ENCODE results near the gene PPP2R2B.

Gene PPP2R2B

DNA sequence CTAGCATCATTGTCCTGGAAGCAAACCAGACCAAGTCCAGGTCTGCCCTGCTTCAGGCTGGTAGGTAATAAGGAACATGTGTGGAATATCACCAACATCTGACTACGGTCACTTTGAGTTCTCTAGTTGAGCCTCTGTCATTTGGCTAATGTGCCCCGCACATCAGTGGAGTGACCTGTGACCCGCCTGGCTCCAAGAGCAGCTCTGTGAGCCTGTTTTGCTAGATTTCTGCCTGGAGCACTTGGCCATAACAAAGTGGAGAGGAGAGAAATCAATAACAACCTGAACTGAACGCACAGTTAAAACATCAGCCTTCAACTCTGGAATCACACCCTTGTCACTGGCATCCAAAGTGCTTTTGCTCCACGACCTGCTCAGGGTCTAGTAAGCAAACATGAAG lies 115.7 kb downstream of the PPP2R2B start:
- no peak overlapping the region for H3K4me3 ChIP-seq (ENCODE audit: control insufficient read depth, low read depth, low read length)
- TF ChIP-seq, protein P1, sequence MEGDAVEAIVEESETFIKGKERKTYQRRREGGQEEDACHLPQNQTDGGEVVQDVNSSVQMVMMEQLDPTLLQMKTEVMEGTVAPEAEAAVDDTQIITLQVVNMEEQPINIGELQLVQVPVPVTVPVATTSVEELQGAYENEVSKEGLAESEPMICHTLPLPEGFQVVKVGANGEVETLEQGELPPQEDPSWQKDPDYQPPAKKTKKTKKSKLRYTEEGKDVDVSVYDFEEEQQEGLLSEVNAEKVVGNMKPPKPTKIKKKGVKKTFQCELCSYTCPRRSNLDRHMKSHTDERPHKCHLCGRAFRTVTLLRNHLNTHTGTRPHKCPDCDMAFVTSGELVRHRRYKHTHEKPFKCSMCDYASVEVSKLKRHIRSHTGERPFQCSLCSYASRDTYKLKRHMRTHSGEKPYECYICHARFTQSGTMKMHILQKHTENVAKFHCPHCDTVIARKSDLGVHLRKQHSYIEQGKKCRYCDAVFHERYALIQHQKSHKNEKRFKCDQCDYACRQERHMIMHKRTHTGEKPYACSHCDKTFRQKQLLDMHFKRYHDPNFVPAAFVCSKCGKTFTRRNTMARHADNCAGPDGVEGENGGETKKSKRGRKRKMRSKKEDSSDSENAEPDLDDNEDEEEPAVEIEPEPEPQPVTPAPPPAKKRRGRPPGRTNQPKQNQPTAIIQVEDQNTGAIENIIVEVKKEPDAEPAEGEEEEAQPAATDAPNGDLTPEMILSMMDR (IDR thresholded peaks at IDR 0.05; ENCODE audit: control insufficient read depth, insufficient read depth, low read depth, low read length, missing control alignments): no peak
- no peak for DNase-seq (ENCODE audit: low read depth)

DNA sequence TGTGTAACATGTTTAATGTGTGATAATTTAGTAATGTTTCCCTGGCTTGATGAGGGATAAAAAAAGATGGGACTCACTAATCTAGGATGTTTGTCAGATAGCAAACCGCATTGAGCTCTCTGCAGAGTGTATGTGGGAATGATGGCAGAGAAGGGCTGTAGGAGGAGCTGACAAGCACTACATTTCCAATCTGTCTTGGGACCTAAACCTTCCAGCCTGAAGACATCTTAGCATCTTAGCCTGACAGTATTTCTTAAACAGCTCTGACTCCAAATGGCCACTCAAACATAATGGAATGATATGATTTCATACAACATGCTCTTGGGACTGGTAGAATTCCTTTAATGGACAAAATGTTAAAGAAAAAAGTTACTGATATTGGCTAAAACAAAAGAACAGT lies 116.7 kb downstream of the PPP2R2B start:
- TF ChIP-seq, protein P1 (IDR thresholded peaks at IDR 0.05; ENCODE audit: control insufficient read depth, insufficient read depth, low read depth, low read length, missing control alignments): no peak
- H3K4me3 ChIP-seq (ENCODE audit: control insufficient read depth, low read depth, low read length): no peak overlapping the region
- no peak for DNase-seq (ENCODE audit: low read depth)

DNA sequence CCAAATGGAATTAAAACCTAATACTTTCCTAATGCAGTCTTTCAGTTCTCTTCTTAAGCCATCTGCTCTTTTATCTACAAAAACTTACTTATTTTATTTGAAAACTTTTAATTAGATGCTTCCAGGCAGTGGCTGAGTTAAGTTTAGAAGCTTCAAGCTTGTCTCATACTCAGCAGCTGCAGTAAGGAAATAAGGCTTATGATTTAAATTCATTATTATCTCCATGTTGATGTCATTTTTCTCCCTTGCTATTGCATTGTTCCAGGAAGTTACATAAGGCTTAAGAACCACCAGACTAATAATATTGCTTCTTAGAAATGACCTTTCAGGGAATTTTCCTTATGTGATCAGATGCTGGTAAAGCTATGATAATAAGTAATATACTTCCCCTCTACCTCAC lies 119.6 kb downstream of the PPP2R2B start:
- TF ChIP-seq, protein P1 (IDR thresholded peaks at IDR 0.05; ENCODE audit: control insufficient read depth, insufficient read depth, low read depth, low read length, missing control alignments): no peak
- no peak overlapping the region for H3K4me3 ChIP-seq (ENCODE audit: control insufficient read depth, low read depth, low read length)
- no peak for DNase-seq (ENCODE audit: low read depth)

DNA sequence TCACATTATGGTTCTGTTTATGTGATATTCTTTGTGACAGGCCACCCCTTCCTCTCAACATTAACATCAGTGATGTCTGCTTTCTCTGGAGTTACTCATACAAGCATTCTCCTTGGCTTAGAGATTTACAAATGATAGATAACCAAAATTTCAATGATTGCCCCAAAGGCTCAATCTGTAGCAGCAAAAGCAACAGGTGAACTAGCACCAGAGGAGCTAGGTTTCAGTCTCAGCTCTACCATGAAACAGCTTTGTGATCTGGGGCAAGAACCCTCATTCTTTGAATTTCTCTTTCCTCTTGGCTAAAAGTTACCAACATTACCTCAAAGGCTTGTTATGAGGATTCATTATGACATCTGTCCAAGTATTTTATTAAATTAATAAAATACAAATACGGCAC lies 120.5 kb downstream of the PPP2R2B start:
- DNase-seq (ENCODE audit: low read depth): no peak

DNA sequence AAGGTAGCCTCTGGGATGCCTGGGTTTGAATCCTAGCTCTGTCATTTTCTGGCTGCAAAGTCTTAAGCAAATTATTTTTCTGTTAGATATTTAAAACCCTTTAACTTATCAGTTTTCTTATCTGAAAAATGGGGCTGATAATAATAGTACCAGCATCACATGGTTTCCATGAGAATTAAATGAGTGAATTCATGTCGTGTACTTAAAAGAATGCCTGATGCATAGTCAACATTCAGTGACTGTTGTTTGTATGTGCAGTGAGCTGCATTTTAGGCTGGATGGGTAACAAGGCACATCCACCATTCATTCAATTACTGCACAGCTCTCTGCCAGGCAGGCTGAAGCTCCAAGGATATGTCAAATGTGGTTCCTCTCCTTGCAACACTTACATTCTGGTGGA lies 122.0 kb downstream of the PPP2R2B start:
- no peak overlapping the region for H3K4me3 ChIP-seq (ENCODE audit: control insufficient read depth, low read depth, low read length)
- TF ChIP-seq, protein P1 (IDR thresholded peaks at IDR 0.05; ENCODE audit: control insufficient read depth, insufficient read depth, low read depth, low read length, missing control alignments): no peak
- DNase-seq (ENCODE audit: low read depth): no peak

More for the DNA sequence above, 120.5 kb downstream of the PPP2R2B start:
- TF ChIP-seq, protein P1 (IDR thresholded peaks at IDR 0.05; ENCODE audit: control insufficient read depth, insufficient read depth, low read depth, low read length, missing control alignments): no peak
- no peak overlapping the region for H3K4me3 ChIP-seq (ENCODE audit: control insufficient read depth, low read depth, low read length)

DNA sequence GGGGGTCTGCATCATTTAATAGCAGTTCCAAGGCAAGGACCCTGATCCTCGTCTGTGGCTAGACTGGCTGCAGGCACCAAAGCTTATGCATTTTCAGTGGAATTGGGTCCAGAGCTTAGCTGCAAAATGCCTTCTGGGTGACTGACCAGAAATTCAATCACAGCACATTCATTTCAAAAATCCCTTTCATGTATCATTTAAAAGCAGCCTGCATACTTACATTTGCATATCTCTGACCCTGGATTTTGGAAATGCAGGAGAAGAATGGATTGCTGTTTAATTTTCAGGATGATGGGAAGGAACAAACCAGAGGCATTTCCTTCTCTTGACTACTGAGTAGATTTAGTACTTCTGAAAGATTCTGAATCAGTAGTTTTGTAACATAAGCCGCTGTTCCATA lies 122.8 kb downstream of the PPP2R2B start:
- DNase-seq (ENCODE audit: low read depth): no peak
- TF ChIP-seq, protein P1 (IDR thresholded peaks at IDR 0.05; ENCODE audit: control insufficient read depth, insufficient read depth, low read depth, low read length, missing control alignments): no peak
- H3K4me3 ChIP-seq (ENCODE audit: control insufficient read depth, low read depth, low read length): no peak overlapping the region

DNA sequence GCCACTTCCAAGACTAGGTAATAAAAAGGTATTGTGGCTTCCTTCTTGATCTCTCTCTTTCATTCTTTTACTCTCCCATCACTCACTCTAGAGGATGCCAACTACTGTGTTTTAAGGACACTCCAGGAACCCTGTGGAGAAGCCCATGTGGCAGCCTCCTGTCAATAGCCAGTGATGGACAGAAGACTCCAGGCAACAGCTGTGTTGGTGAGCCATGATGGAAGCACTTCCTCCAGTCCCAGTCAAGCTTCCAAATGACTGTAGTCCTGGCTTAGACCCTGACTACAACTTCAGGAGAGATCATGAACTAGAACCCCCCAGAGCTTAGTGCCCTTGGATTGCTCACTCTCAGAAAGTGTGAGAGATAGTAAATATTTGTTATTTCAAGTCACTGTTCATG lies 123.9 kb downstream of the PPP2R2B start:
- TF ChIP-seq, protein P1 (IDR thresholded peaks at IDR 0.05; ENCODE audit: control insufficient read depth, insufficient read depth, low read depth, low read length, missing control alignments): no peak
- no peak overlapping the region for H3K4me3 ChIP-seq (ENCODE audit: control insufficient read depth, low read depth, low read length)
- no peak for DNase-seq (ENCODE audit: low read depth)

Measured in AG09309 (cell line).